H1 (cell line): ENCODE results near the gene MAP3K14. TPM values are rescaled to one million over a fixed set of nuclear protein-coding genes. Genes with fewer than 3 reads are reported as not detected.

Experiments
- CBX8 ChIP-seq: fragments of 300-800, 300-1000 bp; sonication (generic); IDR thresholded peaks from 2 replicates; pipeline ENCODE4 v1.7.1; 2016; ENCODE audit warnings: low read depth, low read length, borderline replicate concordance
- KDM1A ChIP-seq: fragments of 200-600, 300-600 bp; sonication (generic); IDR thresholded peaks from 2 replicates; pipeline ENCODE4 v1.7.1; 2016; ENCODE audit warnings: mild to moderate bottlenecking, low read length, borderline replicate concordance
- polyA plus RNA-seq, 7 experiments: library from polyadenylated mRNA; depleted of rRNA in 3 of 7; stranded (reverse) in 5 of 7; unstranded in 2 of 7; fragments of >200 nt in 5 of 7; fragments of 200-250 nt in 2 of 7; gene quantifications; 1 replicate in 5 of 7; 2 replicates in 1 of 7; 4 replicates in 1 of 7; pipeline versions ENCODE4 v1.2.1 to v1.2.3, GENCODE V29; 2011 to 2013; ENCODE audit warnings: missing spikeins in 2 of 7, mixed read lengths in 2 of 7
- total RNA-seq: library from RNA; stranded (reverse); fragmentation: NEBNext Ultra II Directional; extraction: Animal tissue kit (Norgen Biotek cat#: 25700); gene quantifications from 2 replicates; pipeline ENCODE4 v1.2.1, GENCODE V29; 2021

The MAP3K14 gene
- total and polyA plus RNA-seq, 2 of the 8 experiments (the other 6 are each of a cell fraction or from before 2014, with no cell fraction given) = 5.2 to 6.1 TPM

GRCh38 chr17:45227101-45227925 lies 89.5 kb downstream of the MAP3K14 start (continued):
- TF ChIP-seq CBX8 = no peak
- TF ChIP-seq KDM1A = peak; percentile 88; the same call in 1 of the 2 replicates
